Upper lobe of right lung (tissue), 1 donor: ENCODE results near the gene THSD4. TPM values are rescaled to one million over a fixed set of nuclear protein-coding genes. Genes with fewer than 3 reads are reported as not detected.

Experiments used
- ATAC-seq: fragments of 200-7000 bp; cut with Tn5 transposase; one replicate; pipeline ENCODE4 v1.9.1; 2020; ENCODE audit warnings: mild to moderate bottlenecking, moderate library complexity
- DNase-seq: peaks from one replicate; pipeline ENCODE4 v3.0.0-alpha.2; 2020
- H3K27ac ChIP-seq: fragments of 200-600 bp; one replicate; pipeline ENCODE4 v1.8.0; 2022
- H3K27me3 ChIP-seq: fragments of 200-600 bp; one replicate; pipeline ENCODE4 v1.8.0; 2022; ENCODE audit warnings: mild to moderate bottlenecking
- H3K36me3 ChIP-seq: fragments of 200-600 bp; one replicate; pipeline ENCODE4 v1.8.0; 2022
- H3K4me1 ChIP-seq: fragments of 200-600 bp; one replicate; pipeline ENCODE4 v1.8.0; 2022
- H3K4me3 ChIP-seq: fragments of 200-600 bp; one replicate; pipeline ENCODE4 v1.8.0; 2022; ENCODE audit warnings: mild to moderate bottlenecking
- H3K9me3 ChIP-seq: fragments of 200-600 bp; one replicate; pipeline ENCODE4 v1.8.0; 2022
- intact Hi-C: fragments of 100-400 bp; cut with DNase I; formaldehyde crosslinking; loops from one replicate; pipeline ENCODE4 v1.11.0; 2022
- total RNA-seq: library from RNA; stranded (reverse); fragmentation: NEBNext Ultra II Directional; extraction: Animal tissue kit (Norgen Biotek cat#: 25700); gene quantifications from one replicate; pipeline ENCODE4 v1.2.1, GENCODE V29; 2021
- TF ChIP-seq, protein P1 (sequence below): fragments of 200-600 bp; IDR thresholded peaks from one replicate; pipeline ENCODE4 v1.8.0; 2022; ENCODE audit warnings: antibody characterized with exemption
- donor health status: DM: no; HTN: yes; CAD: no; lungs with severe emphysema.

THSD4 gene
- total RNA-seq, 1 donor from 2014 or later = 25.6 TPM

DNA sequence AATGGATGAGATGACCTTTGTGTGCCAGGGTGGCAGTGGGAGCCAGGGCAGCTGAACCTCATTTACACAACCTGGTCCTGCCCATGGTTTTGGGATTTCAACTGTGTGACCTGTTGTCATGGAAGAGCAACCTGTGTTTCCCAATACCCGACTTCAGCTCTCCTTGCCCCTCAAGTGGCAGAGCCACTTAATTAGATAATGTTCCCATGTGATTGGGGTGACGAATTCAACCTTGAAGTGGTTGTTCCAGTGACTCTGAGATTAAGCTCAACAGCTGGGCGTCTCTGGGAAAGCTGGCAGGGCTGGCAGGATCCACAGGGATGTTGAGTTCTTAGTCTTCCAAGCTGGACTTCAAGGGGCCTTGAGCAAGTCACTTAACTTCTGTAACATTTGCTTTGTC, 71.0 kb downstream of the THSD4 start:
- no peaks in the 10 kb centered on the region for H3K9me3 ChIP-seq
- peak; percentile 60 for ATAC-seq
- no peak overlapping the region for H3K4me3 ChIP-seq
- H3K27me3 ChIP-seq = no peaks in the 10 kb centered on the region
- H3K4me1 ChIP-seq = no peaks in the 10 kb centered on the region
- H3K27ac ChIP-seq = no peak overlapping the region
- no peaks in the 10 kb centered on the region for H3K36me3 ChIP-seq
- intact Hi-C loops = no loop called here
- TF ChIP-seq, protein P1, sequence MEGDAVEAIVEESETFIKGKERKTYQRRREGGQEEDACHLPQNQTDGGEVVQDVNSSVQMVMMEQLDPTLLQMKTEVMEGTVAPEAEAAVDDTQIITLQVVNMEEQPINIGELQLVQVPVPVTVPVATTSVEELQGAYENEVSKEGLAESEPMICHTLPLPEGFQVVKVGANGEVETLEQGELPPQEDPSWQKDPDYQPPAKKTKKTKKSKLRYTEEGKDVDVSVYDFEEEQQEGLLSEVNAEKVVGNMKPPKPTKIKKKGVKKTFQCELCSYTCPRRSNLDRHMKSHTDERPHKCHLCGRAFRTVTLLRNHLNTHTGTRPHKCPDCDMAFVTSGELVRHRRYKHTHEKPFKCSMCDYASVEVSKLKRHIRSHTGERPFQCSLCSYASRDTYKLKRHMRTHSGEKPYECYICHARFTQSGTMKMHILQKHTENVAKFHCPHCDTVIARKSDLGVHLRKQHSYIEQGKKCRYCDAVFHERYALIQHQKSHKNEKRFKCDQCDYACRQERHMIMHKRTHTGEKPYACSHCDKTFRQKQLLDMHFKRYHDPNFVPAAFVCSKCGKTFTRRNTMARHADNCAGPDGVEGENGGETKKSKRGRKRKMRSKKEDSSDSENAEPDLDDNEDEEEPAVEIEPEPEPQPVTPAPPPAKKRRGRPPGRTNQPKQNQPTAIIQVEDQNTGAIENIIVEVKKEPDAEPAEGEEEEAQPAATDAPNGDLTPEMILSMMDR = no peak
- no peak for DNase-seq

DNA sequence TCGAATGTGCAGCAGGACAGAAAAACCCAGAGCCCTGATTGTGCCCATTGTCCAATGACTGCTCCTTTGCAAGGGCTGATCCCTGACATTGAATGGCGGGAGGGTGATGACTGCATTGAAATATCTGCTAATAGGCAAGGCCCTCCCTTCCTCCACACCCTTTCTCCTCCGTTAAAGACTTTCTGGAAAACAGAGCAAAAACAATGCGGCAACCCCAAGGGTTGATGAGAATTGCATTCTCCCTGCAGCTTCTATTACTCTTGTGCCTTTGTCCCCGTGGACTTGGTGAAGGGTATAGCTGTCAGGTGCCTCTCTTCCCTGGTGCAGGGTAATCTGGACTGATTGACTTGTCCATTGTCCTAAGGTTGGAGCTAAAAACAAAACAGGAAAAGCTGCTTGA, 71.8 kb downstream of the THSD4 start:
- ATAC-seq = no peak
- intact Hi-C loops = no loop called here
- no peak overlapping the region for H3K27ac ChIP-seq
- H3K27me3 ChIP-seq = no peaks in the 10 kb centered on the region
- no peaks in the 10 kb centered on the region for H3K36me3 ChIP-seq
- no peaks in the 10 kb centered on the region for H3K4me1 ChIP-seq
- no peak for DNase-seq
- H3K4me3 ChIP-seq = no peak overlapping the region
- TF ChIP-seq, protein P1 = no peak
- H3K9me3 ChIP-seq = no peaks in the 10 kb centered on the region

DNA sequence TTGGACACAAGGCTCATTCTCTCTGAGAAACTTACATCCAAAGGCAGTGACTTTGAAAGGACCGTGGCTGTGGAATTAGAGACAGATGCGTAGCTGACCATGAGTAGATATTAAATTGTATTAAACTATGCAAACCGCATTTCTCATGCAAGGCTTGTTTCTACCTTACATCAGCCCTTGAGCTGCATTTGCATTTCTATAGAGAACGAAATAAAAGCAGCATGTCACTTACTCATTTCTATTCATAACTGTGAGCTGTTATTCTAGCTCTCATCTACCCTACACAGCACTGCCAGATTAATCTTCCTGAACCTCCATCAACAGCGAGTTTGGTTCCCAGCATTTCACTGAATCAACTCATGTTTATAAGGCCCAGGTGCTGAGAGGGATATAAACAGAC, 72.3 kb downstream of the THSD4 start:
- ATAC-seq (no peak), DNase-seq (no peak)
- no peak overlapping the region for H3K4me3 ChIP-seq
- TF ChIP-seq, protein P1 = no peak
- intact Hi-C loops = no loop called here
- no peaks in the 10 kb centered on the region for H3K4me1 ChIP-seq
- H3K27ac ChIP-seq = no peak overlapping the region
- no peaks in the 10 kb centered on the region for H3K9me3 ChIP-seq
- H3K27me3 ChIP-seq = no peaks in the 10 kb centered on the region
- H3K36me3 ChIP-seq = no peaks in the 10 kb centered on the region

DNA sequence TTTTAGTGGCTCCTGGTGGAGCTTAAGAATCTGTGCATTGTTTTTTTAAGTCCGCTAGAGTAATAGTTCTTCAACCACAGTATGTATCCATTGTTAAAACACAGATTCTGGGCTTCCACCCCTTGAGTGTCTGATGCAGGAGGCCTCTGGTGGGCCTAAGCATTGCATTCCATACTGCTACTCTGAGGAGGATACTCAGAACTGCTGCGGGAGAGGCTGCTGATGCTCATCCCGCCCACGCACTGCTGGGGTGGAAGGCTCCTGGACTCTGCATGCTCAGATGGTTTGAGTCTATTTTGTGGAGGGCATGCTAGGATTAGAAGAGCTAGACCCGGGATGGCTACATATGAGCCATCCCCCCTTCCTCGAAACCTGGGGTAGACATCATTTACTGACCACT, 74.4 kb downstream of the THSD4 start:
- Histone ChIP-seq H3K27ac (no peak overlapping the region), H3K4me3 (no peak overlapping the region), H3K27me3 (no peaks in the 10 kb centered on the region), H3K4me1 (no peaks in the 10 kb centered on the region), H3K9me3 (no peaks in the 10 kb centered on the region), H3K36me3 (no peaks in the 10 kb centered on the region)
- TF ChIP-seq, protein P1 = no peak
- intact Hi-C loops = no loop called here
- DNase-seq (no peak), ATAC-seq (no peak)

DNA sequence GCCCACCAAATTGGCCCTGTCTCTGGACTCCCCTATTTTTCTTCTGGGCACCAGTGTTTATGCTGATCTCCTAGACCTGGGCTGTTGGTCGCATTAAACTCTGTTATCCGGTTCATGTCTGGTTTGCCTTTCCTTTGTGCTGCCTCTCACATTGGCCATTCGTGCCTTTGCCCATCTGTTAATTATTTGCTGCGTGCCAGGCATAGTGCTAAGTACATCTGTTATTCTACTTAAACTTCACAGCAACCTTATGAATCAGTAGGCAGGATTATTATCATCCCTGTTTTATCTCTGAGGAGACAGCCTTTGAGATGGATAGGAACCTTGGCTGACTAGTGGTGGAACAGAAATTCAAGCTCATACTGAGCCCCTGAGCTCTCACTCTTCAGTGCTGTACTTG, 76.0 kb downstream of the THSD4 start:
- DNase-seq (no peak), ATAC-seq (no peak)
- H3K4me1 ChIP-seq = no peaks in the 10 kb centered on the region
- H3K4me3 ChIP-seq = no peak overlapping the region
- H3K36me3 ChIP-seq = no peaks in the 10 kb centered on the region
- TF ChIP-seq, protein P1 = no peak
- H3K9me3 ChIP-seq = no peaks in the 10 kb centered on the region
- intact Hi-C loops = no loop called here
- no peak overlapping the region for H3K27ac ChIP-seq
- H3K27me3 ChIP-seq = no peaks in the 10 kb centered on the region

DNA sequence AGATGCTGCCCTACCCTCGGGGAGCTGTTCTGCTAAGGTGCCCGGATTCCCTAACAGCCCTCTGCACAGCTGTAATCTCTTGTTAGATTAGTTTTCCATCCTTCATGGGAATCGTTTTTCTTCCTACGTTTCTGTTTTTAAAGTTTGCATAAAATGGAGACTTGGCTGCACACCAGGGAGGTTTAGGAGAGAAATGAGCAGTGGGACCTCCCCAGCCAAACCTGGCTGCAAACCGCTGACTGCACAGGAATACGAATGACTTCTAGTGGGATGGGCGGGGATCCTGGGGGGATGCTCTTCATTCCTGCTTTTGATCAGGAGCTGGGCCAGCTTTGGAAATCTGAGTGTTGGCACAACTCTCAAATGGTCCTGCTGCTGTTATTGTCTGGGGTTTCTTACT, 77.5 kb downstream of the THSD4 start:
- Histone ChIP-seq H3K9me3 (no peaks in the 10 kb centered on the region), H3K27ac (no peak overlapping the region), H3K4me1 (no peaks in the 10 kb centered on the region), H3K27me3 (no peaks in the 10 kb centered on the region), H3K36me3 (no peaks in the 10 kb centered on the region), H3K4me3 (no peak overlapping the region)
- DNase-seq (no peak), ATAC-seq (no peak)
- intact Hi-C loops = no loop called here
- TF ChIP-seq, protein P1 = no peak
